ENCODE results near the gene EIF4EBP2.

EIF4EBP2 gene

DNA sequence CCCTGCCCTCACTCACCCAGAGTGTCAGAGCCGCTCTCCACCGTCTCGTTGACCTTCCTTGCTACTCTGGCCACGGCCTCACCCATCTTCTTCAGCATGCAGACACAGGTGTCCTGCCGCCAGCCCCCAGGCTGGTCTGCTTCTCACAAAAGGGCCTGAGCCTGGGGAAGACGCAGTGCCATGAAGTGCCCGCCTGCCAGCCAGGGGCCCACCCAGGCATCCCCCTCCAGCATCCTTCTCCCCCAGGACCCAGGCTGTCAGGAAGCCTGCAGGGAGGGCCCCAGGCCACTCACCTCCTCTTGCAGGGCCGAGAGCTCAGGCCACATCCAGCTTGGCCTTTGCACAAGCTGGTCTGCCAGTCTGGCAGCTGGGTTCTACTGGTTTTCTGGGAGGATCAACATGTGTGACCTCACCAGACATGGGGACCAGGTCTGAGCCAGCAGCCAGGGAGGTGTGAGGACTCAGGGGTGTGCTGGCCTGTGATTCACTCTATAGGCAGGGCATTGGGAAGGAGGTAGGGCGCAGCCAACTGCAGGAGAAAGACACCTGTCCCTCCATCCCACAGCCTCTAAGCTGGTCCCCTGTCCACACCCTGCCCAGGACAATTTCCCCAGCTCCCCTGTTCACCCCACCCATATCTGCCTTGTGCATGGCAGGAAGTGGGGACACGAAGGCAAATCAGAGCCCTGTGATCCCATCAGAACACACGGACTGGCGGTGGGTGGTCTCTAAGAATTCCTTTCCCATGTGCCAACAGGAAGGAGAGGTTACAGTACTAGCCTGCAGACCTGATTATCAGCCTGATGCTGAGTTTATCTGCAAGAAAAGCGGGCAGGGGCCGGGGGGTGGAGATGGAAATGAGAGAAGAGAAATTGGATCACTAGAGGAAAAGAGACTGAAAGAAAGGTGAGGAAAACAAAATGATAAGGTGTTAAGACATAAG is 27.2 kb upstream of the EIF4EBP2 start:
- peak; percentile 71 for DNase-seq (ENCODE audit: low spot score)
- peaks cover 26% of the 10 kb centered on the region for H3K4me1 ChIP-seq (ENCODE audit: insufficient read depth, poor library complexity, severe bottlenecking)
- peak overlapping the region; percentile 90 for H3K27ac ChIP-seq (ENCODE audit: poor library complexity, severe bottlenecking)
- ATAC-seq (ENCODE audit: low read depth): peak; percentile 66
- peaks cover 16% of the 10 kb centered on the region for H3K36me3 ChIP-seq (ENCODE audit: low read depth)
- no peaks in the 10 kb centered on the region for H3K27me3 ChIP-seq (ENCODE audit: insufficient read depth, poor library complexity, severe bottlenecking)
- no peak overlapping the region for H3K4me3 ChIP-seq (ENCODE audit: severe bottlenecking)
- H3K9me3 ChIP-seq (ENCODE audit: severe bottlenecking): no peaks in the 10 kb centered on the region
- TF ChIP-seq, protein P1, sequence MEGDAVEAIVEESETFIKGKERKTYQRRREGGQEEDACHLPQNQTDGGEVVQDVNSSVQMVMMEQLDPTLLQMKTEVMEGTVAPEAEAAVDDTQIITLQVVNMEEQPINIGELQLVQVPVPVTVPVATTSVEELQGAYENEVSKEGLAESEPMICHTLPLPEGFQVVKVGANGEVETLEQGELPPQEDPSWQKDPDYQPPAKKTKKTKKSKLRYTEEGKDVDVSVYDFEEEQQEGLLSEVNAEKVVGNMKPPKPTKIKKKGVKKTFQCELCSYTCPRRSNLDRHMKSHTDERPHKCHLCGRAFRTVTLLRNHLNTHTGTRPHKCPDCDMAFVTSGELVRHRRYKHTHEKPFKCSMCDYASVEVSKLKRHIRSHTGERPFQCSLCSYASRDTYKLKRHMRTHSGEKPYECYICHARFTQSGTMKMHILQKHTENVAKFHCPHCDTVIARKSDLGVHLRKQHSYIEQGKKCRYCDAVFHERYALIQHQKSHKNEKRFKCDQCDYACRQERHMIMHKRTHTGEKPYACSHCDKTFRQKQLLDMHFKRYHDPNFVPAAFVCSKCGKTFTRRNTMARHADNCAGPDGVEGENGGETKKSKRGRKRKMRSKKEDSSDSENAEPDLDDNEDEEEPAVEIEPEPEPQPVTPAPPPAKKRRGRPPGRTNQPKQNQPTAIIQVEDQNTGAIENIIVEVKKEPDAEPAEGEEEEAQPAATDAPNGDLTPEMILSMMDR (IDR thresholded peaks at IDR 0.05; ENCODE audit: poor library complexity, severe bottlenecking): no peak

DNA sequence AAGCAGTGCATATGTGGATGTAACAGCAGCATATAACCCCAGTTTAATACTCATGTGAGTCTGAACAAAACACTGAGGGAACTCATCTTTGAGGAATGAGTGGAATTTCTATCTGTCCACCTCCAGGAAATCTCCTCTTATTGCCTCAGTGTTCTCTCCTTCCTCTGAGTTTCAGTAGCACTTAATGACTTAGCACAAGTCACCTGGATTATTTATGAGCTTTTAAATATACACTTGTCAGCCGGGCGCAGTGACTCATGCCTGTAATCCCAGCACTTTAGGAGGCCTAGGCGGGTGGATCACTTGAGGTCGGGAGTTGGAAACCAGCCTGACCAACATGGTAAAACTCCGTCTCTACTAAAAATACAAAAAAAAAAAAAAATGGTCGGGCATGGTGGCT is 25.8 kb upstream of the EIF4EBP2 start:
- peaks cover 16% of the 10 kb centered on the region for H3K36me3 ChIP-seq (ENCODE audit: low read depth)
- DNase-seq (ENCODE audit: low spot score) (peak; percentile 82), ATAC-seq (ENCODE audit: low read depth) (peak; percentile 75)
- no peaks in the 10 kb centered on the region for H3K9me3 ChIP-seq (ENCODE audit: severe bottlenecking)
- TF ChIP-seq, protein P1 (IDR thresholded peaks at IDR 0.05; ENCODE audit: poor library complexity, severe bottlenecking): no peak
- no peaks in the 10 kb centered on the region for H3K27me3 ChIP-seq (ENCODE audit: insufficient read depth, poor library complexity, severe bottlenecking)
- H3K27ac ChIP-seq (ENCODE audit: poor library complexity, severe bottlenecking): peak overlapping the region; percentile 90
- H3K4me1 ChIP-seq (ENCODE audit: insufficient read depth, poor library complexity, severe bottlenecking): peaks cover 26% of the 10 kb centered on the region
- no peak overlapping the region for H3K4me3 ChIP-seq (ENCODE audit: severe bottlenecking)

DNA sequence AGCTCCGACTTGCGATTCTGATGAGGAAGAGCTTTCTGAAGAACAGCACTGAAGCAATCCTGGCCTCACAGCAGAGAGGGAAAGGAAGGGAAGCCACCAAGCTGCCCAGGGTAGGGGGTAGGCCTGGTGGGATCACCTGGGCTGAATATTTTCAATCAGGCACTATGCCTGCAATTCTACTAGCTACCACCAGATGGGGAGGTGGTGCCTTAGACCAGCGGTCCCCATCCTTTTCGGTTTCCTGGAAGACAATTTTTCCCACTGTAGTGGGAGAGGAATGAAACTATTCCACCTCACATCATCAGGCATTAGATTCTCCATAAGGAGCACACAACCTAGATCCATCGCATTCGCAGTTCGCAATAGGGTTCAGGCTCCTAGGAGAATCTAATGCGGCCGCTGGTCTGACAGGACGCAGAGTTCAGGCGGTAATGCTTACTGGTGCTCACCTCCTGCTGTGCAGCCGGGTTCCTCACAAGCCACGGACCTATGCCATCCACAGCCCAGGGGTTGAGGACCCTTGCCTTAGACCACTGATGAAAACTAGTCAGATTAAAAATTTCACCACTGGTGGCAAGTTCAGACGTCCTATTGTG is 24.3 kb upstream of the EIF4EBP2 start:
- H3K4me3 ChIP-seq (ENCODE audit: severe bottlenecking): no peak overlapping the region
- DNase-seq (ENCODE audit: low spot score): no peak

DNA sequence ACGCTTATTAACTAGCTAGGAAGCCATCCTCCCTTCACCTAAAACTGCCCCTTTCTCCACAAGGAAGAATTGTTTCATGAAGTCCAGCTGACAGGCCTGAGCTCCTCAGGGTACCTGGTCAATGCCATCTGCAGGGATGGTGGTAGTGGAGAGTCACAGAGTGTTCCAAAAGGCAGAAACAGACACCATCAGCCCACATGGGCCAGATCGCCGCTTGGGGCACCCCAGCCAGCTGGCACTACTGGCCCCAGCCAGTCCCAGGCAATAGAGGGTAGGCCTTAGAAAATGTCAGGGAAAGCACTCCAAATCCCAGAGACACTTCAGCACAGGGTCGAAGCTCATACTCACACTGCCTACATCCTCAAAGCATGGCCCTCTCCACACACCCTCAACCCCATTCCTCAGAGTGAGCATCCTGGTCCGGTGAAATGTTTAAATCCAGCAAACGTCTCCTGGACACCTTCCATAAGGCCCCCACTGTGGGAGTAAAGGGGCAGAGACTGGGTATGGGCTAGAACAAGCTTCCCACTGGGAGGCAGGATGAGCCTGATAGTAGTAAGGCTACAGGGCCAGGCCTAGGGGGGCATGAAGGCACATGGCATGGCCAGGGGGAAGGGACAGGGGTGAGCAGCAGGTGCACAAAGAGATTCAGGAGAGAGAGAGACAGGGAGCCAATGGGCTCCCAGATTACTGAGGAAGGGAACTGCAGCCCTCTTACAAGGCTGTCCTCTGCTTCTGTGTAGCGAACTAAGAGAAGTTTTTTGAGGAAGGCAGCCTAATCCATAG is 23.4 kb upstream of the EIF4EBP2 start:
- TF ChIP-seq, protein P1 (IDR thresholded peaks at IDR 0.05; ENCODE audit: poor library complexity, severe bottlenecking): no peak
- no peak for DNase-seq (ENCODE audit: low spot score)
- H3K4me3 ChIP-seq (ENCODE audit: severe bottlenecking): no peak overlapping the region
- no peaks in the 10 kb centered on the region for H3K9me3 ChIP-seq (ENCODE audit: severe bottlenecking)
- H3K27me3 ChIP-seq (ENCODE audit: insufficient read depth, poor library complexity, severe bottlenecking): no peaks in the 10 kb centered on the region
- H3K27ac ChIP-seq (ENCODE audit: poor library complexity, severe bottlenecking): no peak overlapping the region
- peaks cover 3% of the 10 kb centered on the region; the same call in 1 of the 2 replicates for H3K36me3 ChIP-seq (ENCODE audit: low read depth)
- ATAC-seq (ENCODE audit: low read depth): no peak
- H3K4me1 ChIP-seq (ENCODE audit: insufficient read depth, poor library complexity, severe bottlenecking): peaks cover 26% of the 10 kb centered on the region

More for the DNA sequence above, 24.3 kb upstream of the EIF4EBP2 start:
- H3K4me1 ChIP-seq (ENCODE audit: insufficient read depth, poor library complexity, severe bottlenecking): peaks cover 26% of the 10 kb centered on the region
- H3K36me3 ChIP-seq (ENCODE audit: low read depth): peaks cover 11% of the 10 kb centered on the region
- H3K27ac ChIP-seq (ENCODE audit: poor library complexity, severe bottlenecking): no peak overlapping the region
- no peaks in the 10 kb centered on the region for H3K27me3 ChIP-seq (ENCODE audit: insufficient read depth, poor library complexity, severe bottlenecking)
- ATAC-seq (ENCODE audit: low read depth): no peak
- TF ChIP-seq, protein P1 (IDR thresholded peaks at IDR 0.05; ENCODE audit: poor library complexity, severe bottlenecking): peak; percentile 26
- no peaks in the 10 kb centered on the region for H3K9me3 ChIP-seq (ENCODE audit: severe bottlenecking)

Measured in RWPE2 (cell line).